Lower lobe of right lung (tissue), 2 donors: Measurements from ENCODE around the gene VPS37C. TPM values are rescaled to one million over a fixed set of nuclear protein-coding genes. Genes with fewer than 3 reads are reported as not detected.
A peak's percentile ranks its signal among the peaks of the same experiment; 100 is the strongest.

Experiments used
- ATAC-seq, 2 donors: fragments of 200-7000 bp; cut with Tn5 transposase; one replicate each; pipeline ENCODE4 v1.9.1; 2020 to 2022; ENCODE audit warnings: mild to moderate bottlenecking in 2 of 2, moderate library complexity in 2 of 2
- DNase-seq: peaks from one replicate; pipeline ENCODE4 v3.0.0-alpha.2; 2020
- H3K27ac ChIP-seq: fragments of 200-600 bp; one replicate; pipeline ENCODE4 v1.8.0; 2022
- H3K27me3 ChIP-seq: fragments of 200-600 bp; one replicate; pipeline ENCODE4 v1.8.0; 2022; ENCODE audit warnings: low read depth
- H3K36me3 ChIP-seq: fragments of 200-600 bp; one replicate; pipeline ENCODE4 v1.8.0; 2022; ENCODE audit warnings: mild to moderate bottlenecking
- H3K4me1 ChIP-seq: fragments of 200-600 bp; one replicate; pipeline ENCODE4 v1.8.0; 2022
- H3K4me3 ChIP-seq: fragments of 200-600 bp; one replicate; pipeline ENCODE4 v1.8.0; 2022; ENCODE audit warnings: mild to moderate bottlenecking
- H3K9me3 ChIP-seq: fragments of 200-600 bp; one replicate; pipeline ENCODE4 v1.8.0; 2022
- intact Hi-C: fragments of 100-400 bp; cut with DNase I; formaldehyde crosslinking; loops from one replicate; pipeline ENCODE4 v1.11.0; 2022
- total RNA-seq: library from RNA; stranded (reverse); fragmentation: NEBNext Ultra II Directional; extraction: Animal tissue kit (Norgen Biotek cat#: 25700); gene quantifications from one replicate; pipeline ENCODE4 v1.2.1, GENCODE V29; 2021
- TF ChIP-seq, protein P1 (sequence below): fragments of 200-600 bp; IDR thresholded peaks from one replicate; pipeline ENCODE4 v1.8.0; 2022; ENCODE audit warnings: antibody characterized with exemption, mild to moderate bottlenecking
- donor health status: DM: no; HTN: yes; CAD: no; lungs with severe emphysema.

VPS37C gene
- total RNA-seq, 1 donor from 2014 or later = 39.7 TPM

- H3K27ac ChIP-seq = no peak overlapping the region
- peaks cover 33% of the 10 kb centered on the region for H3K4me1 ChIP-seq
- intact Hi-C loops = no loop called here
These were observed 21.8 kb downstream of the VPS37C start for GRCh38 chr11:61139387-61139786.

GRCh38 chr11:61138935-61139334 lies 22.3 kb downstream of the VPS37C start:
- Histone ChIP-seq H3K9me3 (no peaks in the 10 kb centered on the region), H3K27ac (no peak overlapping the region), H3K36me3 (peaks cover 28% of the 10 kb centered on the region), H3K4me1 (peaks cover 33% of the 10 kb centered on the region), H3K27me3 (no peaks in the 10 kb centered on the region), H3K4me3 (no peak overlapping the region)
- TF ChIP-seq, protein P1, sequence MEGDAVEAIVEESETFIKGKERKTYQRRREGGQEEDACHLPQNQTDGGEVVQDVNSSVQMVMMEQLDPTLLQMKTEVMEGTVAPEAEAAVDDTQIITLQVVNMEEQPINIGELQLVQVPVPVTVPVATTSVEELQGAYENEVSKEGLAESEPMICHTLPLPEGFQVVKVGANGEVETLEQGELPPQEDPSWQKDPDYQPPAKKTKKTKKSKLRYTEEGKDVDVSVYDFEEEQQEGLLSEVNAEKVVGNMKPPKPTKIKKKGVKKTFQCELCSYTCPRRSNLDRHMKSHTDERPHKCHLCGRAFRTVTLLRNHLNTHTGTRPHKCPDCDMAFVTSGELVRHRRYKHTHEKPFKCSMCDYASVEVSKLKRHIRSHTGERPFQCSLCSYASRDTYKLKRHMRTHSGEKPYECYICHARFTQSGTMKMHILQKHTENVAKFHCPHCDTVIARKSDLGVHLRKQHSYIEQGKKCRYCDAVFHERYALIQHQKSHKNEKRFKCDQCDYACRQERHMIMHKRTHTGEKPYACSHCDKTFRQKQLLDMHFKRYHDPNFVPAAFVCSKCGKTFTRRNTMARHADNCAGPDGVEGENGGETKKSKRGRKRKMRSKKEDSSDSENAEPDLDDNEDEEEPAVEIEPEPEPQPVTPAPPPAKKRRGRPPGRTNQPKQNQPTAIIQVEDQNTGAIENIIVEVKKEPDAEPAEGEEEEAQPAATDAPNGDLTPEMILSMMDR = no peak
- ATAC-seq (peak in 1 of 2 donors; percentile 31), DNase-seq (no peak)
- intact Hi-C loops = no loop called here

More at GRCh38 chr11:61139387-61139786, 21.8 kb downstream of the VPS37C start:
- H3K36me3 ChIP-seq = peaks cover 24% of the 10 kb centered on the region
- H3K27me3 ChIP-seq = no peaks in the 10 kb centered on the region
- ATAC-seq (no peak), DNase-seq (no peak)
- TF ChIP-seq, protein P1 = no peak
- H3K9me3 ChIP-seq = no peaks in the 10 kb centered on the region
- H3K4me3 ChIP-seq = no peak overlapping the region

- no peak for DNase-seq
- H3K36me3 ChIP-seq = peaks cover 56% of the 10 kb centered on the region
- intact Hi-C loops = no loop called here
These were observed 26.4 kb downstream of the VPS37C start for GRCh38 chr11:61134801-61135257.

GRCh38 chr11:61133956-61134662 lies 27.1 kb downstream of the VPS37C start:
- peaks cover 56% of the 10 kb centered on the region for H3K36me3 ChIP-seq

More at GRCh38 chr11:61134801-61135257, 26.4 kb downstream of the VPS37C start:
- Histone ChIP-seq H3K4me1 (peaks cover 17% of the 10 kb centered on the region), H3K27me3 (no peaks in the 10 kb centered on the region), H3K27ac (no peak overlapping the region), H3K9me3 (no peaks in the 10 kb centered on the region), H3K4me3 (no peak overlapping the region)
- TF ChIP-seq, protein P1 = no peak
- ATAC-seq = no peak

DNA sequence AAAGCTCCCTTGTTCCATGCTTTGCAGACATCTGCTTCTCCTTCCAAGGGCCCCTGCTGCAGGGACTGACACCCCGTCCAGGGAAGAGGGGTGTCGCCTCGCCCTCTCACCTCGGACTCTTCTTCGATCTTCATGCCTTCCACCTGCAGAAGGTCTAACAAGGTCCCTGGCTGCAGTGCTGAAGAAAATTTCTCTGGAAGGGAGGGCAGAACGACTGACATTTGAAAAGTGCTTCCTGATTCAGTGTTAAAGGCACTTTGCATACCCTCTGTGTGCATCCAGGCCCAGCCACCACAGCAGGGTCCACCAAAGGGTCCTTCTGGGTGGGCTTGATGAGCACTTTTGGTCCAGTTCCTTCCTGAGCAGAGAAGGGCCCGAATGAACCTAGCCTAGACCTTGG lies 28.1 kb downstream of the VPS37C start:
- H3K27ac ChIP-seq = no peak overlapping the region
- no peak overlapping the region for H3K4me3 ChIP-seq
- ATAC-seq (no peak), DNase-seq (no peak)
- intact Hi-C loops = no loop called here
- no peaks in the 10 kb centered on the region for H3K27me3 ChIP-seq
- peaks cover 53% of the 10 kb centered on the region for H3K36me3 ChIP-seq
- peaks cover 10% of the 10 kb centered on the region for H3K4me1 ChIP-seq
- H3K9me3 ChIP-seq = no peaks in the 10 kb centered on the region
- TF ChIP-seq, protein P1 = no peak

More at GRCh38 chr11:61133956-61134662, 27.1 kb downstream of the VPS37C start:
- Histone ChIP-seq H3K4me3 (no peak overlapping the region), H3K27me3 (no peaks in the 10 kb centered on the region), H3K9me3 (no peaks in the 10 kb centered on the region), H3K27ac (no peak overlapping the region), H3K4me1 (peaks cover 14% of the 10 kb centered on the region)
- TF ChIP-seq, protein P1 = no peak
- intact Hi-C loops = no loop called here
- ATAC-seq (no peak), DNase-seq (no peak)
